Measurements from ENCODE around the gene ADRA2A.

ADRA2A gene

GRCh38 chr10:111076682-111077478, at the start of gene ADRA2A:
Gene ADRA2A, plus strand, starts transcription at chr10:111077029. Its CDS starts 968 bp downstream, at chr10:111077997.
- DNase-seq (ENCODE audit: low spot score): no peak
- no peak for TF ChIP-seq CTCF (IDR thresholded peaks at IDR 0.05)
- Histone ChIP-seq H3K4me3 (peak within 1 kb of the TSS; percentile 77), H3K27ac (peak within 1 kb of the TSS in 1 of 2 donors; percentile 11)

DNA sequence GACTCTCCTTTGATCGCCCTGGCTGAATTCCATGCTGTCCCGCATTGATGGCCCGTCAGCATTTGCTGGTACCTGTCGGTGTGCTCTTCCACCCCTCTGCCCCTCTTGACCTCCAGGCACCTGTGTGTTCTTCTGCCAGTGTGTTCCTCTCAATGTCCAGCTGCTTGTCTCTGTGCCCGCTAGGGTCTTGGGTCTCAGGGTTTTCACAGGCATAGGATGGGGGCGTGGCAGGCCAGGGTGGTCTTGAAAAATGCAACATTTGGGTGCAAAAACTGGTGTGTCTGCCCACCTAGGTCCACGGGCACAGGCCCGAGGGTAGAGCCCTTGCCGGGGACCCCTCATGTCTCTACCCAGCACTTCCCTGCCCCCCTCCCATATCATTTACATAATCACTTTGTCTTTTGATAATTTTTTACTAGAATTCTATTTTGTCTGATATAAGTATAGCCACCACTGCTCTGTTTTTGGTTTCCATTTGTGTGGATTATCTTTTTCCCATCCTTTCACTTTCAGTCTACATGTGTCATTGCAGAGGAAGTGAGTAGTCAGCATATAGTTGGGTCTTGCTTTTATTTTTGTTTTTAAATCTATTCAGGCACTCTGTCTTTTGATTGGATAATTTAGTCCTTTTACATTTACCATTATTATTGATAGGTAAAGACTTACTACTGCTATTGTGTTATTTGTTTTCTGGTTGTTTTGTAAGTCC, 46.6 kb upstream of the ADRA2A start:
- no peak for TF ChIP-seq CTCF (IDR thresholded peaks at IDR 0.05)
- Histone ChIP-seq H3K4me3 (no peak overlapping the region), H3K27ac (no peak overlapping the region)
- DNase-seq (ENCODE audit: low spot score): no peak

DNA sequence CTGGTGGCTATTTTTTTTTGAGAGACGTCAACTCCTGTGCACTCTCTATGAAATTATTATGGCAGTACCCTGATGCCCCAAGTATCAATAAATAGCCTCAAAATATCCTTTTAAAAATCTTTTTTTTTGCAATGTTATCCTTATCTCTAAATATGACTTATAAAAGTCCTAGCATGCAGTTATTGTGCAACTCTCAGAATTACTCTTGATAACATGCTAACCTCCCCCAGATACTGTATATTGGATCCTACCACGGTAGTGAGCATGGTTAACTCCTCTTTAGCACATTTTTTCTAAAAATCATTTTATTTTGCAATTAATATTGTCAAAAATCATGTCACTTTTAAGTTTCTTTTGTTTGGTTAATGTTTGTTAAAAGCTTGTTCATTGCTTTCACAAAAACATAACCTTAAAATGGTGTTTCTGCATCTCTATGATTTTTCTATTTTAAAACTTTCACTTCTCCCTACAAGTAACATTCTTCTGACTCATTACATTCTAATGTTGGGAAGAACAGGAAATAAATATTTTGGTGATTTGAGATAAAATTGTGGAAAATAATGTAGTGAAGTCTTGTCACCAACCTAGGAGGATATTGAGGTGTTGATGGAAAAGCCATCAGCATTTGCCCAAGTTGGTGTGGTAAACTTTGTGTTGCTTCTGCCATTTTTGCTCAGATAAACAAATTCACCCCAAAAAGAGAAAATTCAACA, 42.1 kb upstream of the ADRA2A start:
- Histone ChIP-seq H3K27ac (no peak overlapping the region), H3K4me3 (no peak overlapping the region)
- TF ChIP-seq CTCF (IDR thresholded peaks at IDR 0.05): no peak
- no peak for DNase-seq (ENCODE audit: low spot score)

- no peak overlapping the region for H3K27ac ChIP-seq
- DNase-seq (ENCODE audit: low spot score): no peak
- no peak overlapping the region for H3K4me3 ChIP-seq
- no peak for TF ChIP-seq CTCF (IDR thresholded peaks at IDR 0.05)
Observed at GRCh38 chr10:111035542-111035941, 41.3 kb upstream of the ADRA2A start.

DNA sequence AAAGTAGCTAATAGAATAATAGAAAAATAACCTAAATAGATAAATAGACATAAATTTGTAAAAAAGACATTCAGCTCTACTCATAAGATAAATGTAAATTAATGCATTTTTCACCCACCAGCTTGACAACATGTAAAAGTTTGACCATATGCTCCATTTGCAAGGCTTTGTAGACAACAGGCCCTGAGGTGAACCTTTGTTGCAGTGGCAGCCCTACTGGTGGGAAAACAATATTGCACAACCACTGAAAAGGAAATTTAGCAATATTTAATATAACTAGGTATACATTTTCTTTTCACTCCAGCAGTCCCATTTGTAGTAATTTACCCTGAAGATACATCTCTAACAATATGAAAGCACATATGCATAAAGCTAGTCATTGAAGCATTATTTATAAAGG, 39.0 kb upstream of the ADRA2A start:
- H3K4me3 ChIP-seq: no peak overlapping the region
- no peak overlapping the region for H3K27ac ChIP-seq
- no peak for TF ChIP-seq CTCF (IDR thresholded peaks at IDR 0.05)
- DNase-seq (ENCODE audit: low spot score): no peak

DNA sequence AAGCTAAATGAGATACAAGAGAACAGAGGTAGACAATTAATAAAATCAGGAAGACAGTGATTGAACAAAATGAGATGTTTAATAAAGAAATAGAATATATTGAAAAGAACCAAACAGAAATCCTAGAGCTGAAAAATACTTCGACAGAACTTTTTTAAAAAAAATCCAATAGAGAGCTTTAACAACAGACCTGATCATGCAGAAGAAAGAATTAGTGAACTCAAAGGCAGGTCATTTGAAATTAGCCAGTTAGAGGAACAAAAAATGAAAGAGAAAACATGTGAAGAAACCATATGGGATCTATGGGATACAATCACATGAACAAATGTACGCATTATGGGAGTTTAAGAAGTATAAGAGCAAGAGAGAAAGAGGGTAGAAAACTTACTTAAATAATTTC, 37.3 kb upstream of the ADRA2A start:
- no peak for DNase-seq (ENCODE audit: low spot score)
- TF ChIP-seq CTCF (IDR thresholded peaks at IDR 0.05): no peak
- no peak overlapping the region for H3K27ac ChIP-seq

More for the DNA sequence above, 37.3 kb upstream of the ADRA2A start:
- H3K4me3 ChIP-seq: no peak overlapping the region

Measured in coronary artery (tissue), 2 donors.